Midbrain (tissue), 1 donor: ENCODE results near the gene RASSF3.
A peak's percentile ranks its signal among the peaks of the same experiment; 100 is the strongest.

Experiments
- DNase-seq: peaks from one replicate; lab custom pipeline; 2025; lab: John Stamatoyannopoulos, UW

Gene RASSF3

GRCh38 chr12:64691795-64692583 is 81.7 kb downstream of the RASSF3 start:
- no peak for DNase-seq

- no peak for DNase-seq
Measured at GRCh38 chr12:64694130-64695040, 84.1 kb downstream of the RASSF3 start.

- DNase-seq: no peak
Measured at GRCh38 chr12:64695550-64695949, 85.3 kb downstream of the RASSF3 start.

GRCh38 chr12:64696080-64696741 is 85.9 kb downstream of the RASSF3 start:
- DNase-seq: peak; percentile 23

DNA sequence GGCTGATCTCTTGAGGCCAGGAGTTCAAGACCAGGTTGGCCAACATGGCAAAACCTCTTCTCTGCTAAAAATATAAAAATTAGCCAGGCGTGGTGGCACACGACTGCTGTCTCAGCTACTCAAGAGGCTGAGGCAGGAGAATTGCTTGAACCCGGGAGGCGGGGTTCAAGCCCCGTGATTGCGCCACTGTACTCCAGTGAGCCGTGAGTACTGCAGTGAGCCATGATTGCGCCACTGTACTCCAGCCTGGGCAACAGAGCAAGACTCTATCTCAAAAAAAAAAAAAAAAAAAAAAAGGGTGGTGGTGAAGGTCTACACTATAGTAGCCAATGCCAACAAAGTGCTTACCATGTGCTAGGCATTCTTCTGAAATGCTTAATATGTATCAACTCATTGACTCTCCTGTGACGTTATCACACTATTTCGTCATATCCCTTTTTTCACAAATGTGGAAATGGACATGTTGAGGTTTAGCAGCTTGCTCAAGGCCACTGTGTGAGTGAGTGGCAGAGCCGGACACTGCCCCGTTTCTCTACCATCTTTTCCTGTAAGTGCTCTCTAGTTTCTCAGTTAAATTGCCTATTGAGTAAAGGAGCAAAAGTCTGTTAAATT is 89.3 kb downstream of the RASSF3 start:
- DNase-seq: no peak

GRCh38 chr12:64700532-64700931 is 90.2 kb downstream of the RASSF3 start:
- DNase-seq: no peak

DNA sequence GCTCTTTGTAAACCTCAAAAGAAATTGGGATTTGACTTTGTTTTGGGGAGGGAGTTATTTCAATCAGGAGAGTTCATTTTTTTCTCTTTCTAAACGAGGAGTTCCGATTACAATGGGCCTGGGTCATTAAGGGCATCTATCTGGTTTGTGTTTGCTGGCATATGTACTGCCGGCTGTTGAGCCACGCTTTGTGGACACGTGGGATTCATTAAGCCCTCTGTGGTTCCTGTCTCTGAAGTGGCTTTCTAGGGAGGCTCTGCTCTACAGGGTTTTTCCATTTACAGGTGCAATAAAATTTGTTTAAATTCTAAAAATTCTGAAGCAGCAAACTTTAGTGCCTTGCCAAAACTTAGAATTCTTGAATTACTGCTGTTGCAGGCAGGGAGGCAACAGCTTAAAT is 91.0 kb downstream of the RASSF3 start:
- DNase-seq: no peak

DNA sequence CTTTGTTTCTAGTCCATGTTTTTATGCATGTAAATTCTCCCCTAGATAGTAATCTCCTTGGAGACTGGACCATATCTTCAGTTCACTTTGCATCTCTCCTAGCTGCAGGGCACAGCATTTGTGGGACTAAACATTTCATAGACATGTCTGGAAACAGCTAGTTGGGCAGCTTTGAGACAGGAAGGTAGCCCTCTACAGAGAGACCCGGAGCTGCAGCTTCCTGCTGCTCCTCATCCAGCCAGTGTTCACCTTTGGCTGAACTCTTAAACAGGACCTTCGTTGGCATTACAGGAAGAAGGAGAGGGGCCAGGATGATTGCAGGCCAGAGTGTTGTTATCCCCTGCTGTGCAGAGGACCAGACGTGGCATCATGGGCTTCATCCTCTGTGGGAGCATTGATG is 96.0 kb downstream of the RASSF3 start:
- DNase-seq: no peak

GRCh38 chr12:64706857-64707256 is 96.6 kb downstream of the RASSF3 start:
- DNase-seq: no peak

- no peak for DNase-seq
Measured at GRCh38 chr12:64707362-64707761, 97.1 kb downstream of the RASSF3 start.

DNA sequence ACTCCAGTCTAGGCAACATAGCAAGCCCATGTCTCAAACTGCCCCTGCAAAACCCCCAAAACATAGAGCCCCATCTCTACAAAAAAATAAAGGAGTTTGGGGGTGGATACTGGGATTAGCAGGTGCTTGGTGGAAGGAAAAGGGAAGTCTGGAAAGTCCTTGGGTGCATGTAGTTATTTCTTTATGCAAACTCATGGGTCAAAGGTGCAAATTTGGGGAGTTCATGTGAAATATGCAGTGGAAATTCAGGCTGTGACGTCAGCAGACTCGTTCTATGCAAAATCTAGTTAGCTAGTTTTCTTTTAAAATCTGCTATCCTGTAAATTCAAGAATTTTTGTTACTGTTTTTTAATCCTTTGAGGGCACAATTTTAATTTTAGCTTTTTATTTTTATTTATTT is 97.6 kb downstream of the RASSF3 start:
- DNase-seq: no peak

GRCh38 chr12:64709429-64709828 is 99.1 kb downstream of the RASSF3 start:
- DNase-seq: no peak

DNA sequence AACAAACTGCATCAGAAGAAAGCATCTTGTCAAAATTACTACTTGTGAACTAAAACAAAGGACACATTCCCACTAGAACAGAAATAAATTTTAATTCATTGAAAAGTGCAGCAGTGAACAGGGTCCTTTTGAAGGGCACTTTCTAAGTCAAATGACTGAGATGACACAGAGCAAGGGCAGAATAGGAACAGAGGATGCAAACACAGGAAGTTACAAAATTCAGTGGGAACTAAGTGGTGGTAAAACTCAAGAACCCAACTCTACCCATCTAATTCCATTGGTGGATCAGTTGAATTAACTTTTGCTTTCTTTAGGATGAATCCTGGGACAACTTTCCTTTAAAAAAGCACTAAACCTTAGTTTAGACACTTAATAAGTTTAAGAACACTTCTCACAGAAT is 103.1 kb downstream of the RASSF3 start:
- no peak for DNase-seq

DNA sequence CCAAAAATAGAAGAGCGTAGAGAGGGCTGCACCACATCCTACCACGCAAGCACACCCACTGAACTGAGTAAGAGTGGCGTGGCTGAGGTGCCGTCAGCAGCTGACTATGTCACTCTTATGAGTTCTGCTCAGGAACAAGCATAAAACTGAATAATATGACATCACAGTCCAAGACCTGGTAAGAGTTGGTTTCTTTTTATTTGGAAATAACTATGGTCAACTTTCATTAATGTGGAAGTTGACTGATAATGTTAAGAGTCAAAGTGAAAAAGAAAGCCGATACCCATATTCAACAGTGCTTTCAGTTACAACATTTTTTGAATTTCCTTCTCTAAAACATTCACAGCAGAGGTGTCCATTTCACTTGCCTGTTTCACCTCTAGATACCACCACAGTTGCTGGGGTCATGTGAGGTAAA is 104.3 kb downstream of the RASSF3 start:
- no peak for DNase-seq

DNA sequence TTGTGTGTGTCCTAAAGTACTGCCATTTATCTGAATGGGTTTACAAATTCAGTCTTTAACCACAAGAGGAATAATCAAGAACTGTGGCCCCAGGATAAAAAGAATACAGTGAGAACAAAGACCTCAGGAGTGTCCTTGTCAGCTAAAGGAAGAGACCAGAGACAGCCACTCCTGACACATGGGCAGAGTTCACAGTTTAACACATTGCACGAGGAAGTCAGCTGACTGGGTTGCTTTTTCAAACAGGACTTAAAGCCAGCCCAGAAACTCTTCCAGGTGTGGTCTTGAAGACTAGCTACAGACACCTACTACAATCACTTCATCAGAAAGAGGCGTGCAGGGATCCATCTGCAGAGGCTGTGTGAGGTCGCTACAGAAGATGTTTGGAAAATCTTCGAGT is 106.1 kb downstream of the RASSF3 start:
- no peak for DNase-seq

DNA sequence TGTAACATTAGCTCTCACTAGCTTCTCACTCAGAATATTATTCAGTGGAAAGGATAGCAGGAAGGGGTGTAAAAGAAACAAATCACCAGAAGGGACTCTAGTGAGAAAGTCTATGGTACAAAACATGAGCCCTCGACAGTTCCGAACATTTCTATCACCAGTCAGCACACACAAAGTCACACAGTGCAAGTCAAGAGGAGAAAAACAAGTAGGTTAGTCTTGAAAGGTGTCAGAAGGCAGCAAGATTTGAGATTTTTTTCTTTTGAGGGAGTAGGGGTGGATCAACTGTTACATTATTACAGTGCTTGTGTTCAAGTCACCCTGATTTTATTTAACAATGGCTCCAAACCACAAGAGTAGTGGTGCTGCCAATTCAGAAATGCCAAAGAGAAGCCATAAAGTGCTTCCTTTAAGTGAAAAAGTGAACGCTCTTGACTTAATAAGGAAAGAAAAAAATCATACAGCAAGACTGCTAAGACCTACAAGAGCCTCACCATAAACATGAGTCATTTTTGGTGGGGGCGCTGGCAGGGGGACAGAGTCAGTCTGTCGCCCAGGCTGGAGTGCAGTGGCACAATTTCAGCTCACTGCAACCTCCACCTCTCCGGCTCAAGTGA is 106.7 kb downstream of the RASSF3 start:
- no peak for DNase-seq

DNA sequence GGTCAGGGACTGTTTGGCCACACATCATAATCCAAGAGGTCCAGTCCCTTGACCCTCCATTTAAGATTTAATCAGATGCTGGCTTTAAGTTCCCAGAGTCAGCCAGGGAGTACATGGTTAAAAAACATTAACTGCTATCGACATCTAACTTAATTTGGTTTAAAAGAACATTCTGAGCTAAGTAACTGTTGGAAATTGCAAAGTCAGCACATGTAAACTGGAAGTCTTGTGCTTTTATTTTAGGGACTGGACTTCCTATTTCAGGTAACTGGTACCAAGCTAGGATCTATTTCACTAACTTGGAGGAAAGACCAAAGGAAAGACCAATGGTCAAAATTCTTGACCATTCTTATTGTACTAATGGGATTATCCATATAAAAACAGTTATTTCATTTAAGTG is 108.4 kb downstream of the RASSF3 start:
- no peak for DNase-seq

- no peak for DNase-seq
Measured at GRCh38 chr12:64720884-64721283, 110.6 kb downstream of the RASSF3 start.

- DNase-seq: no peak
Measured at GRCh38 chr12:64722835-64723234, 112.5 kb downstream of the RASSF3 start.

GRCh38 chr12:64723630-64724029 is 113.3 kb downstream of the RASSF3 start:
- DNase-seq: no peak

GRCh38 chr12:64724201-64724745 is 114.0 kb downstream of the RASSF3 start:
- DNase-seq: no peak
